ENCODE data around the gene RNF144A.

- no peak for TF ChIP-seq CTCF (conservative IDR thresholded peaks at IDR 0.05 in 1 of 2, IDR thresholded peaks at IDR 0.05 in 1 of 2; ENCODE audit: low read depth in 1 of 2, low read length in 2 of 2)
- no peak for TF ChIP-seq EZH2 (IDR thresholded peaks at IDR 0.05; ENCODE audit: low read length, missing control alignments)
These were observed 40.9 kb upstream of the RNF144A start for GRCh38 chr2:6876309-6876708.
